Right ventricle myocardium superior (tissue), 1 donor: ENCODE results near the gene UBE2L3. TPM values are rescaled to one million over a fixed set of nuclear protein-coding genes. Genes with fewer than 3 reads are reported as not detected.
A peak's percentile ranks its signal among the peaks of the same experiment; 100 is the strongest.
"Not testable (repeated sequence)": the region's sequence is repeated elsewhere in the genome, so short reads cannot be mapped to it uniquely, and the experiment has no call there.

Source experiments
- ATAC-seq: fragments of 200-7000 bp; cut with Tn5 transposase; one replicate; pipeline ENCODE4 v1.9.1; 2020; ENCODE audit warnings: mild to moderate bottlenecking; ENCODE audit not compliant: poor library complexity
- DNase-seq: peaks from one replicate; pipeline ENCODE4 v3.0.0-alpha.2; 2020
- intact Hi-C: fragments of 100-400 bp; cut with DNase I; formaldehyde crosslinking; loops from one replicate; pipeline ENCODE4 v1.11.2; 2022
- total RNA-seq: library from RNA; stranded (reverse); fragmentation: NEBNext Ultra II Directional; extraction: Animal tissue kit (Norgen Biotek cat#: 25700); gene quantifications from one replicate; pipeline ENCODE4 v1.2.1, GENCODE V29; 2021
- donor health status: DM: no; HTN: yes; CAD: no; lungs with severe emphysema.

UBE2L3 gene
- total RNA-seq, 1 donor from 2014 or later, result 46.7 TPM

DNA sequence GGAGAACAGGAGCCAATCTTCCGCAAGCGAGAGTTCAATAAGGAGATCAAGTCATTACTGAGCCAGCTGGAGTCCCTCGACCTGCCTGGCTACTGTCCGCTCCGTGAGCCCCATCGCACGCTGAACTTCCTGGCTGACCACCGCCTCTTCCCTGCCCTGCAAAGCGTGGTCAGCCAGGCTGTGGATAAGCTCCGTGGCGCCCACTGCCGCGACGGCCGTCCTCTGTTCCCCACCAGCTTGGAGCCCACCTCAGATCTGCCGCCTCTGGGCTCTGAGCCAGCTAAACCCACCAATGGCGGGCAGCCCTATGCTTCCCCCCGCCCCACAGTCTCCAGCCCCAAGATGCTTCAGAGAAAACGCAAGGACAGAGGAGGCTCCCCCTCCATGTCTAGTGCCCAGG is 67.3 kb downstream of the UBE2L3 start:
- ATAC-seq, result no peak
- intact Hi-C loops, result no loop called here
- DNase-seq, result no peak

- DNase-seq (no peak), ATAC-seq (no peak)
- intact Hi-C loops, result no loop called here
Observed at GRCh38 chr22:21635771-21636510, 68.4 kb downstream of the UBE2L3 start.

GRCh38 chr22:21636629-21637218 is 69.2 kb downstream of the UBE2L3 start:
- intact Hi-C loops, result no loop called here
- ATAC-seq (no peak), DNase-seq (no peak)

DNA sequence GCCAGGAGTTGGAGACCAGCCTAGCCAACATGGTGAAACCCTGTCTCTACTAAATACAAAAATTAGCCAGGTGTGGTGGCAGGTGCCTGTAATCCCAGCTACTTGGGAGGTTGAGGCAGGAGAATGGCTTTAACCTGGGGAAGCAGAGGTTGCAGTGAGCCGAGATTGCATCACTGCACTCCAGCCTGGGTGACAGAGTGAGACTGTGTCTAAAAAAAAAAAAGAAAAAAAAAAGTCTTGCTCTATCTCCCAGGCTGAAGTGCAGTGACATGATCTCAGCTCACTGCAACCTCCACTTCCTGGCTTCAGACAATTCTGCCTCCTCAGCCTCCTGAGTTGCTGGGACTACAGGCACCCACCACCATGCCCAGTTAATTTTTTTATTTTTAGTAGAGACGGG is 69.9 kb downstream of the UBE2L3 start:
- ATAC-seq, intact Hi-C loops, DNase-seq: not testable (repeated sequence)

GRCh38 chr22:21639359-21639758 is 71.8 kb downstream of the UBE2L3 start:
- DNase-seq (no peak), ATAC-seq (no peak)
- intact Hi-C loops, result no loop called here

GRCh38 chr22:21640810-21641209 is 73.3 kb downstream of the UBE2L3 start:
- DNase-seq (no peak), ATAC-seq (no peak)
- intact Hi-C loops, result no loop called here

DNA sequence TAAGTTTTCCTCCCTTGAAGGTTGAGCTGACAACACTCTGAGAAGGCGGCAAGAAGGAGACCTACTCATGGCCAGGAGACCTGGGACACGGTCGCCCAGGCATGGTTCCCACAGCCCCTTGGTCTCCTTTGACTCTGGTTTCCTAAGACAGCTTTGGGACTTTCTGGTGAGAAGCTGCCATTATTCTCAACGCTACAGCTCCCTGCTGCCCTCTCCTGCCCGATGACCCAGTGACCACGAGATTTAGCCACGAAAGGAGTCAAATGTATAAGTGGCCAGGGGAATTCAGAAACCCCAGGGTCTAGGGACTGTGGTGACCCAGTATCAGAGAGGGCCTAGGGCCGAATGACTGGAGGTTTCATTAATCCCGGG is 73.9 kb downstream of the UBE2L3 start:
- intact Hi-C loops, result no loop called here
- DNase-seq, result peak; percentile 53
- peak; percentile 66 for ATAC-seq

GRCh38 chr22:21641789-21642583 is 74.5 kb downstream of the UBE2L3 start, which contains the start of gene SDF2L1:
SDF2L1 (plus strand) TSS chr22:21642302; CDS start chr22:21642337, 35 bp downstream.
- intact Hi-C loops, result no loop called here
- DNase-seq, result peak; percentile 99
- ATAC-seq, result peak; percentile 100

- DNase-seq (peak; percentile 55), ATAC-seq (peak; percentile 13)
- intact Hi-C loops, result no loop called here
Observed at GRCh38 chr22:21642584-21643448, 75.3 kb downstream of the UBE2L3 start.

GRCh38 chr22:21643533-21644357 is 76.2 kb downstream of the UBE2L3 start:
- intact Hi-C loops, result no loop called here
- ATAC-seq (no peak), DNase-seq (no peak)

DNA sequence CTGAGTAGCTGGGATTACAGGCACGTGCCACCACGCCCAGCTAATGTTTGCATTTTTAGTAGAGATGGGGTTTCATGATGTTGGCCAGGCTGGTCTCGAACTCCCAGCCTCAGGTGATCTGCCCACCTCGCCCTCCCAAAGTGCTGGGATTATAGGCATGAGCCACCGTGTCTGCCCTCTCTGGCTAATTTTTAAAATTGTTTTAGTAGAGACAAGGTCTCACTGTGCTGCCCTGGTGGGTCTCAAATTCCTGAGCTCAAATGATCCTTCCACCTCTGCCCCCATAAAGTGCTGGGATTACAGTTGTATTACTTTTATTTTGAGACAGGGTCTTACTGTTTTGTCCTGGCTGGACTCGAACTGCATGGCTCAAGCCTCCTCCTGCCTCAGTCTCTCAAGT is 78.0 kb downstream of the UBE2L3 start:
- DNase-seq, ATAC-seq, intact Hi-C loops: not testable (repeated sequence)

GRCh38 chr22:21646608-21647590 is 79.4 kb downstream of the UBE2L3 start:
- peak; percentile 37 for ATAC-seq
- DNase-seq, result peak; percentile 69
- intact Hi-C loops, result no loop called here

GRCh38 chr22:21650280-21650679 is 82.8 kb downstream of the UBE2L3 start:
- DNase-seq (no peak), ATAC-seq (no peak)
- intact Hi-C loops, result no loop called here

DNA sequence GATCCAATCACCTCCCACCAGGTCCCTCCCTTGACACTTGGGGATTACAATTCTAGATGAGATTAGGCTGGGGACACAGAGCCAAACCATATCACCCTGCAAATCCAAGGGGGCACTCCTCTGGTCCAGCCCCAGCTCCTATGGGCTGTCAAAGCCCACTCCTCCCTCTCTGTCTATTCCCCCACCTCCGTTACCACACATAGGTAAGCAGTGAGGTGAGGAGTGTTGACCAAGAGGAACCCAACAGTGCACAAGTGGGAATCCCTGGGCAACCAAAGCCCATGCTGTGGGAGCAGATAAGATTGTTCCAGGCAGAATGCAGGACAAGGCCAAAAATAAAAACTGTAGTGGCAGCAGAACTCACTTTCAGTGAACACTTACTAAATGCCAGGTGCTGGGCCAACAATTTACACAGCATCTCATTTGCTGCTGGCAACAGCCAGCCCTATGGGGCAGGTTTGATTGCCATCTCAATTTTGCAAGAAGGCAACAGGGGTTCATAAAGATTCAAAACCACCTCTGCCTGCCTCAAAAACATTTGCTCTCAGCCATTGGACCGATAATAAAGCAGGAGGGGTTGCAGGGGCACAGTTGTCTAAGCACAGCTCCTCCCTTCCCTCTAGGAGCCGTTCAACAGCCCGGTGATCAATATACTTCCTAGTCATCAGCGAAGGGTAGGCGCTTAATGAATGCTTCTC is 83.5 kb downstream of the UBE2L3 start:
- ATAC-seq, result peak; percentile 45
- intact Hi-C loops, result no loop called here
- DNase-seq, result no peak

- no peak for DNase-seq
- intact Hi-C loops, result no loop called here
- peak; percentile 18 for ATAC-seq
Observed at GRCh38 chr22:21651521-21652009, 84.1 kb downstream of the UBE2L3 start.

DNA sequence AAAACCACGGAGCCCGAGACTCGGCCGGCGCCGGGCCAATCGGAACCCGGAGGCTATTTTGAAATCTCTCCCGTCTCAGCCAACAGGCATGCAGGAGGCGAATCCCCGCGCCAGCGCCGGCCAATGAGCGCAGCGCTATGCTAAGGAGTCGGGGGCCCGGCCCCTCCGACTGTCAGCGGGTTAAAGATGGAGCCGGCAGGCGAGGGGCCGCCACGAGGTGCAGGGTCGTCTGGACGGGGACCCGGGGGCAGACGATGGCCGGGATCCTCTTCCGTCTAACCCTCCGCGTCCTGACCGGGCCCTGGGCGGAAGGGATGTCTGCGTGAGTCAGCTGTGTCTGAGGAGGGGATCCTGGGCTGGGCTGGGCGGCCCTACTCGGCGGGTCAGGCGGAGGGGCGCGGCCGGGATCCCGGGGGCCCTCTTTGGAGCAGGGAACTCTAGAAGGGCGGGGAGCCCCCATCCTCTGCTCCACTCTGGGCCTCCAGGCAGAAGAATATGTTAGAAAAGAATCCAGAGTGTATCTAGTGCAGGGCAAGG is 84.6 kb downstream of the UBE2L3 start:
- DNase-seq, result peak; percentile 96
- ATAC-seq, result peak; percentile 97
- intact Hi-C loops, result no loop called here
